Skin epidermis (tissue), 12 donors: Measurements from ENCODE around the gene WDR93.

Experiments
- H3K27ac ChIP-seq, 21 experiments: fragments of 200-600 bp; sonication (generic) in 11 of 21; one replicate each; pipeline ENCODE4 v1.5.0; 2020; ENCODE audit warnings: mild to moderate bottlenecking in 3 of 21, inconsistent platforms in 2 of 21, moderate library complexity in 2 of 21
- H3K4me3 ChIP-seq, 7 experiments: fragments of 200-600 bp; sonication (generic) in 2 of 7; one replicate each; pipeline ENCODE4 v1.5.0; 2020; ENCODE audit warnings: inconsistent platforms in 2 of 7, mild to moderate bottlenecking in 2 of 7, moderate library complexity in 1 of 7

The WDR93 gene

DNA sequence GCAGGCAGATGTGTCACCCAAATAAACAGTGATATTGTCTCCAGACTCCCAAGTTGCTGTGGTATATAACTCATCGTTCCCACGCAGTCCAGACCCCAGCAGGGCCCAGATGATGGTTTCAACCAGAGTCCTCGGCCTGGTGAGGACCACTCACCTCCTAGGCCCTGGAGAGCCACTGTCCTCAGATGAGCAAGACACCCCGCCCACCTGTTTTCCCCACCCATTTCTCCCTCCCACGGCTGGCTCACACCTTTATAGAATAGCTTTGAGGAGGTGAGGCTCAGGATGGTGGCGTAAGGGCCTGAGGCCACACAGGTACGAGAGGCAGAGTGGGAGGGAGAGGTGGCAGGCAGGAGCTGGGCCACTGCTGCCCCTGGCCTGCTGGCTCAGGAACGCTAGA is 53.0 kb downstream of the WDR93 start:
- no peak overlapping the region for H3K4me3 ChIP-seq
- H3K27ac ChIP-seq, result no peak overlapping the region

GRCh38 chr15:89745131-89745530 is 54.5 kb downstream of the WDR93 start:
- no peak overlapping the region for H3K27ac ChIP-seq
- H3K4me3 ChIP-seq, result no peak overlapping the region

GRCh38 chr15:89745768-89746167 is 55.2 kb downstream of the WDR93 start:
- H3K27ac ChIP-seq, result no peak overlapping the region
- H3K4me3 ChIP-seq, result no peak overlapping the region

GRCh38 chr15:89746386-89746780 is 55.8 kb downstream of the WDR93 start:
- Histone ChIP-seq H3K27ac (no peak overlapping the region), H3K4me3 (no peak overlapping the region)

DNA sequence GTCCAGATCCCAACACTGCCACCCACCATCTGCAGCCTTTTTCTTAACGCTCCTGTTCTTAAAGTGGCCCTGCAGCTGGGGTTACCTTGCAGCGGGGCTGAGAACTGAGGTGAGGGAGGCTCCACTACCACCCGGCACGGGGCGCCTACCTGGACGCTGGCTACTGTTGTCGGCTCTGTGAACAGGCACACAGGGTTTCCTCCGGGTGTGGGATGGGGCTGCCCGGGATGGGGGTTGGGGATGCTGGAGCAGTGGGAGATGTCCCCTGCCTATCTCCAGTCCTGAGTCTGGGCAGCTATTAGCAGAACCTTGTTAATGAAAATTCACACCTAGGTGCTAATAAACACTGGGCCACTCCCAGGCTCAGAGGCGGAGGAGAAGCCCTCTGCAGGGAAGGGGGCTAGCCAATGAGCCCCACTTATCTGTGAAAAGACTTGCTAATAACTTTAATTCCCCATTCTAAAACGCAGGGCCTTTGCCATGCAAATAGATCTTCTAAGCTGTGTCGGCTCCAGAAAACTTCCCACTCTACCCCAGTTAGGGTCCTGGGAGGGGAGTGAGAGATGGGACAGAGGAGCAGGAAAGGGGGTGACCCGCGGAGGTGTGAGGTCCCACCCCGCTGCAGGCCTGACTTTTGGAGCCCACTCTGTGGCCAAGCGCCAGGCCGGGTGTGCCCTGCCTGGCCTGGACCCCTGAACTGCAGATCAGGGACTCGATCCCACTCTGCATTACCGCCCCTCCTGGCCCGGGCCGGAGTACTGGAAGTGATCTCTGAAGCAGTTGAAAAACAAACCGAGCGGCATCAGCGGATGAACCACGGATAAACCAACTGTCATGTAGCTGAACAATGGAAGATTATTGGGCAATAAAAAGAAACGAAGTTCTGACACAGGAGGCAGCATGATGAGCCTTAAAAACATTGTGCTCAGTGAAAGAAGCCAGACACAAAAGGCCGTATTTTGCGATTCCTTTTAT is 57.4 kb downstream of the WDR93 start:
- H3K4me3 ChIP-seq, result no peak overlapping the region
- H3K27ac ChIP-seq, result no peak overlapping the region

GRCh38 chr15:89749054-89749453 is 58.4 kb downstream of the WDR93 start:
- Histone ChIP-seq H3K4me3 (no peak overlapping the region), H3K27ac (no peak overlapping the region)

DNA sequence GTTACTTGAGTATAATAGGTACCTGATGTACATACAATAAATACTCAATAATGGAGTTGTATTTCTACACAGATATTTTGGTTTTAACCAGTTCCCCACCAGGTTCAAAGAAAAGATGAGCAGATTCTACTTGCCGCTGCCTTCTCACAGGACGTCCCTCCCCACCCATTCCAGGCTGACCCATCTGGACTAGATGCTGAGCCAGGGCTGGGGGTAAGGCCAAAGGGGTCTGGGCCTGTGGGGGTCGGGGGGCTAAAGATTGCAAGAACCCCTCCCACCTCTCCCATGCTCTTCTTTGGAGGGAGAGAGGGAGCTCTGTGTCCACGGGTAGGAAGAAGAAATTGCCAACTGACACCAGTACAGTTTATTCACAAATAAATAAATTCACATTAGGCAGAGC is 58.9 kb downstream of the WDR93 start:
- Histone ChIP-seq H3K4me3 (no peak overlapping the region), H3K27ac (no peak overlapping the region)

- H3K27ac ChIP-seq, result peak overlapping the region in 11 of 21 experiments; percentile 2 to 75 (median 47)
- H3K4me3 ChIP-seq, result peak overlapping the region; percentile 49 to 74 (median 60)
Observed at GRCh38 chr15:89749951-89750559, 59.4 kb downstream of the WDR93 start.

DNA sequence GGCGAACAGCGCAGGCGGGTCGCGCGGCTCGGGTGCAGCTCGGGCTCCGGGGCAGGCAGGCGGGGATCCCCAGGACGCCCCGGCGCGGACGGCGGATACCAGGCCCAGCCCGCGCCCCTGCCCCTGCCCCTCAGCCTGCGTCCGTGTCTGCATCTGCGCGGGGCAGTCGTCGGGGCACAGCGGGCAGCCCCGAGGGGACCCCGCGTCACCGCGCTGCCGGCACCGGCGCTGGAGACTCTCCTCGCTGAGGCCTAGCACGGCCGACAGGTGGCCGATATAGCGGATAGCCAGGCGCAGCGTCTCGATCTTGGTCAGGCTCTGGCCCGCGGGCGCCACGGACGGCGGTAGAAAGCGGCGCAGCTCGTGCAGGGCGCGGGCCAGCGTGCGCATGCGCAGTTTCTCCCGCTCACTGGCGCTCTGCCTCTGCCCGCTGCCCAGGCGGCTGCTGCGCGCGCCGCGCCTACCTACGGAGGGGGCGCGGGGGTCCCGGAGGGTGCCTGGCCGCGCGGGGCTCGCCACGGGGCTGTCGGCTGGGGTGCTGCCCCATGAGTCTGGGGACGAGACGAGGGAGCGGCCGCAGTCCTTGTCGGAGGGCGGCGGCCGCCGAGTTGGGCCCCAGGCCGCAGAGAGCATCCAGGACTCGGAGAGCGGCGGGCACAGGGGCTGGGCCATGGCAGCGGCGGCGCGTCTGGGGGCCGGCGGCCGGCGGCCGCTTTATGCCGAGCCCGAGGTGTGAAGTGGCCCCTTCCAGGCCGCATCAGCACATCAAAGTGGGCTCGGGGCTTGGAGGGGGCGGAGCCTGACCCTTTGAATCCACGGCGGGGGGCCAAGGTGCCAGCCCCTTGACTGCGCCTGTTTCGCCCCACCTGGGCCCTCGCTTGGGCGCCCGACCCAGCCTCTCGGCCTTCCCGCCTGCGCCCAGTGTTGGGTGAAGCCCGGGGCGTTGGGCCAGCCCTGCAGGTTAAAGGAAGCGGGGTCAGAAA is 60.2 kb downstream of the WDR93 start, which contains the start of gene MESP1:
Gene MESP1 (minus strand): TSS at position 690 of the 983 bp plus-strand sequence. CDS start 18 bp downstream, at position 672.
- Histone ChIP-seq H3K4me3 (peak within 1 kb of the TSS; percentile 49 to 74 (median 60)), H3K27ac (peak within 1 kb of the TSS in 18 of 21 experiments; percentile 5 to 80 (median 52))

DNA sequence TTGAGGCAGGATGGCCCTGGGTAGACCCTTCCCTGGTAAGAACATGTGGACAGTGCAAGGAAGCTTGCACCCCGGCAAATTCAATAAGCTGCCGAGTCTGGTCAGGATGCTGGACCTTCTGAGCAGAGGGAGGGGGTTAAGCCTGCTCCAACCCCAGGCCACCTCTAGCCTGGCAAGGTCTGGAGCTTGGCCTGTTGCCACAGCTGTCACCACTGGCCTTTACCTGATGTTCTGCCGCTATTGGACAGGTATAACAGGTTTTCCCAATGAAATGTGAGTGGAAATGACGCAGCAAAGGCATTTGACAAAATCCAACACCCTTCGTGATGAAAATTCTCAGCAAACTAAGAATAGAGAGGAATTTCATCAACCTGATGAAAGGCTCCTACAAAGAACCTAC is 61.1 kb downstream of the WDR93 start:
- peak overlapping the region in 2 of 21 experiments; percentile 15 to 16 for H3K27ac ChIP-seq
- H3K4me3 ChIP-seq, result peak overlapping the region in 1 of 7 experiments; percentile 51

- Histone ChIP-seq H3K4me3 (no peak overlapping the region), H3K27ac (no peak overlapping the region)
Observed at GRCh38 chr15:89753855-89754254, 63.2 kb downstream of the WDR93 start.

DNA sequence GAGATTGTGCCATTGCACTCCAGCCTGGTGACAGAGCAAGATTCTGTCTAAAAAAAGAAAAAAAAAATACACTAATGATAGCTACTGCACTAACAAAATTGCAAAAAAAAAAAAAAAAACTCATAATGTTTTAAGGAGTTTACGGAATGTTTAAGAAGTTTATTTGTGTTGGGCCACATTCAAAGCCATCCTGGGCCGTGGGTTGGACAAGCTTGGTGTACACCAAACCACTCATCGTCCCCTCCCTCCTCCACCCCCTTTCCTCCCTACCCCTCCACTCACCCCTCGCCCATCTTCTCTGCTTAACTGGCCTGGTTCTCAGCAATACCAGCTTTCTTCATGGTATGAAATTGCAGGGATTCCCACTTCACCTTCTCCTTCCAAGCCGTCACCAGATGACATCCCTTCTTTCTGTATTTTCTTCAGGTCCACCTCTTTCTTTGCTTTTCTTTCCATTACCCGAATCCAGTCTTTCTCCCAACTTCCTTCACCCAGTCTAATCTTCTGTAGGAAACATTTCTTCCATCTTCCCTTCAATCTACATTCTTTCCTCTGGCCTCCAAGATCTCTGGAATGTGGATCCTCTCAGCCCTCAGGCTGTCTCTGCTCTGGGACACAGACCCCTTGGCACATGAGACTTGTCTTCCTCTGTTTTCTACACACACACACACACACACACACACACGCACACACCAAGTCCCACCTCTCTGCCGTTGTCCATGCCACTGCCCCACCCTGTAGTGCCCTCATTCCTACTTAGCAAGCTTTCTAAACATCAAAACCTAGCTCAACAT is 63.9 kb downstream of the WDR93 start:
- H3K4me3 ChIP-seq, result no peak overlapping the region
- no peak overlapping the region for H3K27ac ChIP-seq

DNA sequence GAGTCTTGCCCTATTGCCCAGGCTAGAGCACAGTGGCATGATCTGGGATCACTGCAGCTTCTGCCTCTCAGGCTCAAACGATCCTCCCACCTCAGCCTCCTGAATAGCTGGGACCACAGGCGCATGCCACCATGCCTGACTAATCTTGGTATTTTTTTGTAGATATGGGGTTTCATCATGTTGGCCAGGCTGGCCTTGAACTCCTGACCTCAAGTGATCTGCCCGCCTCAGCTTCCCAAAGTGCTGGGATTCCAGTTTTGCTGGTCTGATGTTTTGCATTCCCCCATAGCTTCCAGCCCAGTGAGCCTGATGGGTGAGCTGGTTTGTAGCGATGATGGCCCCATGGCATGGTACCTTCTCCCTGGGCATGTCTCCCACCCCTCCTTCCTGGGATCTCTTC is 65.1 kb downstream of the WDR93 start:
- no peak overlapping the region for H3K4me3 ChIP-seq
- no peak overlapping the region for H3K27ac ChIP-seq

GRCh38 chr15:89756897-89757296 is 66.3 kb downstream of the WDR93 start:
- no peak overlapping the region for H3K27ac ChIP-seq
- H3K4me3 ChIP-seq, result no peak overlapping the region

GRCh38 chr15:89758283-89758682 is 67.7 kb downstream of the WDR93 start:
- H3K27ac ChIP-seq, result no peak overlapping the region

DNA sequence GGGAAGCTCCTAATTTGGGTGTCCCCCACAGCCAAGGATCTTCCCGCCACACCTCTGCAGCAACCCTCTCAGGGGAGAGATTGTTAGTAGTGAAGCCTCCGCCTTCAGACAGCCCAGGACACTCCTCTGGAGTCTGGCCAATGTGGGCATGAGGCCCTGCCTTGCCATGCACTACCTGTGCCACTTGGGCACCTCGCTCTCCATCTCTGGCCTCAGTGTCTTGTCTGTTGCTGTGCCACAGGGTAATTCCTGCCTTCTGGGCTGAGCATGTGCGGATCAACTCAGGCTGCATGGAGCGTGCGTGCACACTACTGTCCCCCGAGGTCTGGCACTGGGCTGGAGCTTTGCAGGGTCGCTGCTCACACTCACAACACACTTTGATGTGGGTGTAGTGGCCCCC is 68.4 kb downstream of the WDR93 start:
- no peak overlapping the region for H3K4me3 ChIP-seq
- no peak overlapping the region for H3K27ac ChIP-seq

More at GRCh38 chr15:89758283-89758682, 67.7 kb downstream of the WDR93 start:
- no peak overlapping the region for H3K4me3 ChIP-seq

GRCh38 chr15:89759835-89760234 is 69.2 kb downstream of the WDR93 start:
- H3K4me3 ChIP-seq, result no peak overlapping the region
- no peak overlapping the region for H3K27ac ChIP-seq

- Histone ChIP-seq H3K4me3 (no peak overlapping the region), H3K27ac (peak overlapping the region in 1 of 21 experiments; percentile 2)
Observed at GRCh38 chr15:89760303-89761008, 69.8 kb downstream of the WDR93 start.
